Karpas-422 (cell line): Measurements from ENCODE around the gene SLCO4A1. TPM values are rescaled to one million over a fixed set of nuclear protein-coding genes. Genes with fewer than 3 reads are reported as not detected.

Experiments
- DNase-seq: peaks from one replicate; pipeline ENCODE4 v3.0.0-alpha.2; 2015
- H2AFZ ChIP-seq: fragments of 200-600 bp; sonication (generic); 2 replicates; pipeline ENCODE4 v1.6.1; 2014; ENCODE audit warnings: antibody characterized with exemption, low read length, mixed read lengths
- H3K27ac ChIP-seq: fragments of 200-600 bp; sonication (generic); 2 replicates; pipeline ENCODE4 v1.5.1; 2014; ENCODE audit warnings: mild to moderate bottlenecking, low read length, moderate library complexity
- H3K27me3 ChIP-seq: fragments of 200-600 bp; sonication (generic); 2 replicates; pipeline ENCODE4 v1.6.1; 2014; ENCODE audit warnings: low read length, mixed read lengths
- H3K36me3 ChIP-seq: fragments of 200-600 bp; sonication (generic); 2 replicates; pipeline ENCODE4 v1.6.1; 2014; ENCODE audit warnings: low read length, mixed read lengths; ENCODE audit not compliant: insufficient read depth
- H3K4me1 ChIP-seq: fragments of 200-600 bp; sonication (generic); 2 replicates; pipeline ENCODE4 v1.6.1; 2014; ENCODE audit warnings: mild to moderate bottlenecking, low read length, mixed read lengths
- H3K4me2 ChIP-seq: fragments of 200-600 bp; sonication (generic); 2 replicates; pipeline ENCODE4 v1.6.1; 2014; ENCODE audit warnings: low read length, low read depth, mild to moderate bottlenecking; ENCODE audit not compliant: poor library complexity, severe bottlenecking
- H3K4me3 ChIP-seq: fragments of 200-600 bp; sonication (generic); 2 replicates; pipeline ENCODE4 v1.5.1; 2014; ENCODE audit warnings: mild to moderate bottlenecking, antibody characterized with exemption, low read length, mixed read lengths
- H3K79me2 ChIP-seq: fragments of 200-600 bp; sonication (generic); 2 replicates; pipeline ENCODE4 v1.6.1; 2014; ENCODE audit warnings: mild to moderate bottlenecking, low read length, mixed read lengths
- H3K9ac ChIP-seq: fragments of 200-600 bp; sonication (generic); 2 replicates; pipeline ENCODE4 v1.6.0; 2014; ENCODE audit warnings: low read length
- H3K9me2 ChIP-seq: fragments of 200-600 bp; sonication (generic), shearing (Covaris generic); replicated peaks from 2 replicates; pipeline ENCODE4 v1.6.0; 2014; ENCODE audit warnings: mild to moderate bottlenecking, low read length, moderate library complexity; ENCODE audit not compliant: insufficient read depth
- H3K9me3 ChIP-seq: fragments of 300-700, 200-600 bp; sonication (generic); 2 replicates; pipeline ENCODE4 v1.6.1; 2014; ENCODE audit warnings: low read length, mixed read lengths
- H4K20me1 ChIP-seq: fragments of 200-600 bp; sonication (generic); 2 replicates; pipeline ENCODE4 v1.6.1; 2014; ENCODE audit warnings: mild to moderate bottlenecking, antibody characterized with exemption, low read length, low read depth; ENCODE audit not compliant: insufficient read depth
- total RNA-seq: library from RNA; depleted of rRNA; stranded (reverse); fragments of >200 nt; shearing (Covaris generic); gene quantifications from 2 replicates; pipeline ENCODE4 v1.2.3, GENCODE V29; 2014; ENCODE audit warnings: low replicate concordance

Gene SLCO4A1
- total RNA-seq, 1 experiment from 2014 or later: not detected

DNA sequence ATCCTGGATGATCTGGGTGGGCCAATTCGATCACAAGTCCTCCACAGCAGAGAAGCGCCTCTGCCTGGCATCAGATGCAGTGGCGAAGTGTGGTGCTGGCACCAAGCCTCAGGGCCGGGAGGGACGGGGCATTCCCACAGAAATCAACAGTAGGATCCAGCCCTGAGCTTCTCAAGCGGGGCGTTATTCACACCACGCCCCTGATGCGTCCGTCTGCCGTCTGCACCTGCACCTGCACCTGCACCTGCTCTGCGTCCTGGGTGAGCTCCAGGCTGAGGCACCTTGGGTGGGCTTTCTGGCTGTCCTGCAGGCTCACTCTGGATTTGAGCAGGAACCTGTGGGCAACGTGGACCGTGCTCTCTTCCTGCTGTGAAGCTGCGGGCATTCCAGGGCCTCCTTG, 52.6 kb downstream of the SLCO4A1 start:
- H3K27ac ChIP-seq: no peak overlapping the region
- no peak overlapping the region for H2AFZ ChIP-seq
- no peaks in the 10 kb centered on the region for H3K9me3 ChIP-seq
- H3K36me3 ChIP-seq: no peaks in the 10 kb centered on the region
- peaks cover 6% of the 10 kb centered on the region for H3K4me1 ChIP-seq
- H4K20me1 ChIP-seq: no peaks in the 10 kb centered on the region
- no peak for DNase-seq
- no peak overlapping the region for H3K4me3 ChIP-seq
- H3K79me2 ChIP-seq: no peaks in the 10 kb centered on the region
- no peak overlapping the region for H3K9ac ChIP-seq
- no peak overlapping the region for H3K4me2 ChIP-seq
- H3K9me2 ChIP-seq: no peaks in the 10 kb centered on the region
- H3K27me3 ChIP-seq: no peaks in the 10 kb centered on the region

DNA sequence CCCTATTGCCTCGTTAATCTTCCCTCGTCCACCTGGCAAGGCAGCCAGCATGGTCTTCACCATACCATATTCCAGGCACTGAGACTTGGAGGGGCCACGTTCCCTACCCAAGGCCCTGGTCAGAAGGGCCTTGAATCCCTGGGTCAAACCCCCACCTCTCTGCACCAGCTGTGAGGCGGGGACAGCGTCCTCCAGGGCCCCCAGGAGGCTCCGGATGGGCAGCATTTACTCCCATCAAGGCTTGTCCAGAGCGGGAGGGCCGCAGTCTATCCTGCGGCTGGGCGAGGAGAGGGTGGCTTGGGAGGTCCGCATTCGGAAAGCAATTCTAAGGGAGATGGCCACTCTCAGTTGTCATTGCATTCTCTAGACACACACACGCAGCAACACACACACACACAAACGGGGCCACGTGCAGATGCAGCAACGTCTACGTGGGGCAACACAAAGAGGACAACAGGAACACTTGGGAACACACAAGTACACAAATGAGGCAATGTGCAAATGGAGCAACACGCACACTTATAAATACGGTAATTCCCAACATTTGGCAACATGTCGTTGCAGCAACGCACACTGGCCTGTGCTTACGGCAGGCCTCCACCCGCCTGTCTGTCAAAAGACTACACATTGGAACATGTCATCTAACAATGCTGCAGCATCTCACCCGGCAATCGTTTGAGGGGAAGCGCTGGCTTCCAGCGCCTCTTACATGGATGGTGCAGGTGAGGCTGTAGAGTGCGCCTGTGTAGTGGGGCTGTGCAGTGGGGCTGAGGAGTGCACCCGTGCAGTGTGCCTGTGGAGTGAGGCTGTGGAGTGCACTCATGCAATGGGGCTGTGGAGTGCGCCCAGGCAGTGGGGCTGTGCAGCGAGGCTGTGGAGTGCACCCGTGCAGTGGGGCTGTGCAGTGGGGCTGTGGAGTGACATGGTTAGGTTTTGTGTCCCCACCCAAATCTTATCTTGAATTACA, 53.4 kb downstream of the SLCO4A1 start:
- Histone ChIP-seq H3K36me3 (no peaks in the 10 kb centered on the region), H3K4me1 (peaks cover 6% of the 10 kb centered on the region), H2AFZ (no peak overlapping the region), H3K9me3 (no peaks in the 10 kb centered on the region), H3K27me3 (no peaks in the 10 kb centered on the region), H3K27ac (no peak overlapping the region), H3K79me2 (no peaks in the 10 kb centered on the region), H3K4me2 (no peak overlapping the region), H4K20me1 (no peaks in the 10 kb centered on the region), H3K9ac (no peak overlapping the region), H3K9me2 (no peaks in the 10 kb centered on the region), H3K4me3 (no peak overlapping the region)
- DNase-seq: no peak

- no peak overlapping the region for H3K4me2 ChIP-seq
- H3K36me3 ChIP-seq: no peaks in the 10 kb centered on the region
- H3K79me2 ChIP-seq: no peaks in the 10 kb centered on the region
- H3K27ac ChIP-seq: no peak overlapping the region
- no peaks in the 10 kb centered on the region for H3K27me3 ChIP-seq
- no peaks in the 10 kb centered on the region for H3K9me2 ChIP-seq
- H3K9ac ChIP-seq: no peak overlapping the region
- H3K4me1 ChIP-seq: peaks cover 6% of the 10 kb centered on the region
- H3K9me3 ChIP-seq: no peaks in the 10 kb centered on the region
- H2AFZ ChIP-seq: no peak overlapping the region
- no peaks in the 10 kb centered on the region for H4K20me1 ChIP-seq
- DNase-seq: no peak
- no peak overlapping the region for H3K4me3 ChIP-seq
Measured at GRCh38 chr20:62696434-62696957, 54.2 kb downstream of the SLCO4A1 start.

DNA sequence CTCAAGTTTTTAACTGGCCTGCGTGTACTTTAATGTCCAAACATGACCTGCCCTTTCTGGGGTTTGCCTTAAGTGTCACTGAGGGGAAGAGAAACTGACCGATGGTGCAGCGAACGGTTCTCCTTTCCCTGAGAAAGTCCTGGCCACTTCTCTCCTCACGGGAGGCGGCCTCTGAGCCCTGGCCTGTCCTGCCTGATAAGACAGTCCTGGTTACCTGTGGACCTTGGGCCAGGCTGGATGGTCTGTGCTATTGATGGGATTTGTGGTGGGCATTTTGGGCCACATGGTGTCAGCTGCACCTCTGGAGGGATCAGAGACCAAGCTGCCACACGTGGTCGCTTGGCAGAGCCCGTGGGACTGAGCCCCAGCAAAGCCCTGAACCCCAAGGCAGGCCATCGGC, 54.7 kb downstream of the SLCO4A1 start:
- Histone ChIP-seq H3K4me3 (no peak overlapping the region), H2AFZ (no peak overlapping the region), H3K9ac (no peak overlapping the region), H3K9me2 (no peaks in the 10 kb centered on the region), H4K20me1 (no peaks in the 10 kb centered on the region), H3K9me3 (no peaks in the 10 kb centered on the region), H3K27ac (no peak overlapping the region), H3K79me2 (no peaks in the 10 kb centered on the region), H3K27me3 (no peaks in the 10 kb centered on the region), H3K36me3 (no peaks in the 10 kb centered on the region), H3K4me1 (peaks cover 6% of the 10 kb centered on the region), H3K4me2 (no peak overlapping the region)
- no peak for DNase-seq

DNA sequence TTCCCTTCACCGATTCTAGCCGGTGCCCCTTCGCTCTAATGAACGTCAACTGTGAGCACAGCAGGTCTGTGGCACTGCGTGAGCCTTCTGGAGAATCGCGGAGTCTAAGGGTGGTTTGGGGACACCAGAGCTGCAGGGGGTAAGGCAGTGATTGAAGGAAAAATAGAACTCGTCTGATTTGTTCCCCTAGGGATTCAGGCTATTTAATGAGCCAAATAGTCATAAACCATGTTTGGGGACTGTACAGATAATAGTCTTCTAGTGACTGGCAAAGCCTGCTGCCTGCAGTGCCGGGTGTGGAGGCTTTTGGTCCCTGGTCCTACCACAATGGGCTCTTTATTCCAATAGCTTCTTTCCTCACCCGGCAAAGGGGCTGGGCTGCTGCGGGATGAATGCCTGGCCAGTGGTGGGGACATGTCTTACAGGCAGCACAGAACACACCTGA, 55.2 kb downstream of the SLCO4A1 start:
- no peaks in the 10 kb centered on the region for H3K36me3 ChIP-seq
- no peak overlapping the region for H2AFZ ChIP-seq
- no peak overlapping the region for H3K27ac ChIP-seq
- no peak overlapping the region for H3K4me2 ChIP-seq
- no peak for DNase-seq
- no peaks in the 10 kb centered on the region for H3K27me3 ChIP-seq
- H3K4me3 ChIP-seq: no peak overlapping the region
- no peaks in the 10 kb centered on the region for H3K9me2 ChIP-seq
- no peaks in the 10 kb centered on the region for H3K79me2 ChIP-seq
- no peaks in the 10 kb centered on the region for H3K9me3 ChIP-seq
- H3K9ac ChIP-seq: no peak overlapping the region
- no peaks in the 10 kb centered on the region for H4K20me1 ChIP-seq
- peaks cover 6% of the 10 kb centered on the region for H3K4me1 ChIP-seq

DNA sequence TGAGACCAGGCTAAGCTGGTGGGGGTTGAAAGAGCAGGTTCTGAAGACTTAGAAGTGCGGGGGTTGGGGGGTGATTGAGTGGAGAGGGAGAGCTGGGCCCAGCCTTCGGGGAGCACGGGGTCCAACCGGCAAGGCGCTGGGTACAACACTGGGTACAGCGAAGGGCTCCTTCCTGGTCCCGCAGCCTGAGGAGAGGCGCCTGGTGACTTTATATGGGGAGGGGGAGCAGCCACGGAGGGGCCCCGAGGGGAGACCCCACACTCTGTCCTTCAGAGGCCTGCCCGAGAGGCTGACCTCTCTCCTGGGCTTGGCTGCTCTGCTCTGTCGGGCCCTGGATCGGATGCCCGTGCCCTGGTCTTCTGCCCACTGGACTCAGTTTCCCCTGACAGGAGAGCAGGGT, 55.9 kb downstream of the SLCO4A1 start:
- Histone ChIP-seq H3K4me2 (no peak overlapping the region), H2AFZ (no peak overlapping the region)

DNA sequence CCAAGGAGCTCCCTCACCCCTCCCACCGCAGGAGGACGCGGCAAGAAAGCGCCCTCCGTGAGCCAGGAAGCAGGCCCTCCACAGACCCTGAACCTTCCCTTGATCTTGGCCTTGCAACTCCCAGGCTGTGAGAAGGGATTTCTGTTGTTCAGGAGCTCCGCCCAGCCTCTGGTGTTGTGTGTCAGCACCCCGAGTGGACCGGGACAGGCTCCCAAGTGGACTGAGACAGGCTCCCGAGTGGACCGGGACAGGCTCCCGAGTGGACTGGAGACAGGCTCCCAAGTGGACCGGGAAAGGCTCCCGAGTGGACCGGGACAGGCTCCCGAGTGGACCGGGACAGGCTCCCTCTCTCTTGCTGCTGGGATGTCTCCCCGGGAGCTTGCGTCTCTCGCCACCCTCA, 57.0 kb downstream of the SLCO4A1 start:
- Histone ChIP-seq H3K27me3 (no peaks in the 10 kb centered on the region), H3K9me3 (no peaks in the 10 kb centered on the region), H3K4me2 (no peak overlapping the region), H3K36me3 (no peaks in the 10 kb centered on the region), H3K27ac (no peak overlapping the region), H3K79me2 (no peaks in the 10 kb centered on the region), H2AFZ (no peak overlapping the region), H3K4me3 (no peak overlapping the region), H3K9me2 (no peaks in the 10 kb centered on the region), H3K4me1 (peaks cover 6% of the 10 kb centered on the region), H3K9ac (no peak overlapping the region), H4K20me1 (no peaks in the 10 kb centered on the region)
- DNase-seq: no peak

More for the DNA sequence above, 55.9 kb downstream of the SLCO4A1 start:
- H3K27me3 ChIP-seq: no peaks in the 10 kb centered on the region
- no peak overlapping the region for H3K9ac ChIP-seq
- no peak overlapping the region for H3K27ac ChIP-seq
- H3K4me3 ChIP-seq: no peak overlapping the region
- H3K36me3 ChIP-seq: no peaks in the 10 kb centered on the region
- DNase-seq: no peak
- no peaks in the 10 kb centered on the region for H3K79me2 ChIP-seq
- H4K20me1 ChIP-seq: no peaks in the 10 kb centered on the region
- peaks cover 6% of the 10 kb centered on the region for H3K4me1 ChIP-seq
- H3K9me3 ChIP-seq: no peaks in the 10 kb centered on the region
- no peaks in the 10 kb centered on the region for H3K9me2 ChIP-seq

- H3K27ac ChIP-seq: no peak overlapping the region
- H3K9me3 ChIP-seq: no peaks in the 10 kb centered on the region
- no peak overlapping the region for H3K4me2 ChIP-seq
- no peaks in the 10 kb centered on the region for H3K79me2 ChIP-seq
- no peaks in the 10 kb centered on the region for H3K9me2 ChIP-seq
- peaks cover 6% of the 10 kb centered on the region for H3K4me1 ChIP-seq
- H2AFZ ChIP-seq: no peak overlapping the region
- no peaks in the 10 kb centered on the region for H4K20me1 ChIP-seq
- no peaks in the 10 kb centered on the region for H3K27me3 ChIP-seq
- H3K36me3 ChIP-seq: no peaks in the 10 kb centered on the region
- DNase-seq: no peak
- no peak overlapping the region for H3K4me3 ChIP-seq
- H3K9ac ChIP-seq: no peak overlapping the region
Measured at GRCh38 chr20:62699741-62700140, 57.4 kb downstream of the SLCO4A1 start.
